Gastroesophageal sphincter (tissue), 4 donors: ENCODE results near the gene ADAMTS7. TPM values are rescaled to one million over a fixed set of nuclear protein-coding genes. Genes with fewer than 3 reads are reported as not detected.

Experiments used
- ATAC-seq: fragments of 150-250 bp; one replicate; pipeline ENCODE4 v1.9.1; 2016; ENCODE audit warnings: mild to moderate bottlenecking, moderate library complexity
- H3K27ac ChIP-seq, 4 donors: fragments of 200-600 bp; sonication (generic) in 3 of 4; 1 replicate in 3 of 4; 2 replicates in 1 of 4; pipeline ENCODE4 v1.5.1; 2016 to 2019
- H3K27me3 ChIP-seq: fragments of 200-600 bp; sonication (generic); one replicate; pipeline ENCODE4 v1.5.1; 2019
- H3K36me3 ChIP-seq, 2 donors: fragments of 200-600 bp; sonication (generic); one replicate each; pipeline ENCODE4 v1.5.1; 2019; ENCODE audit warnings: control low read depth in 1 of 2
- H3K4me1 ChIP-seq, 3 donors: fragments of 200-600 bp; sonication (generic); 1 replicate in 2 of 3; 2 replicates in 1 of 3; pipeline ENCODE4 v1.5.1; 2016 to 2019; ENCODE audit warnings: control low read depth in 2 of 3
- H3K4me3 ChIP-seq, 2 donors: fragments of 200-600 bp; sonication (generic); one replicate each; pipeline ENCODE4 v1.5.1; 2019; ENCODE audit warnings: mild to moderate bottlenecking in 1 of 2, moderate library complexity in 1 of 2
- H3K9me3 ChIP-seq, 3 donors: fragments of 200-600 bp; sonication (generic); one replicate each; pipeline ENCODE4 v1.5.1; 2017 to 2019; ENCODE audit warnings: control low read depth in 2 of 3
- CTCF ChIP-seq, 4 experiments: fragments of 200-600 bp in 2 of 4; fragments of 450-650 bp in 2 of 4; sonication (generic) in 1 of 4; IDR thresholded peaks; one replicate each; pipeline ENCODE4 v1.5.1; 2017 to 2019; ENCODE audit warnings: antibody characterized with exemption in 4 of 4, mild to moderate bottlenecking in 2 of 4, moderate library complexity in 2 of 4
- EP300 ChIP-seq: sonication (generic); formaldehyde crosslinking; IDR thresholded peaks from one replicate; pipeline ENCODE4 v1.6.1; 2017; ENCODE audit warnings: antibody characterized with exemption, mild to moderate bottlenecking
- POLR2A ChIP-seq, 2 donors: fragments of 450-650 bp; IDR thresholded peaks; one replicate each; pipeline ENCODE4 v1.6.1; 2017; ENCODE audit warnings: antibody characterized with exemption in 2 of 2, mild to moderate bottlenecking in 2 of 2, moderate library complexity in 1 of 2
- POLR2AphosphoS5 ChIP-seq: sonication (generic); formaldehyde crosslinking; IDR thresholded peaks from one replicate; pipeline ENCODE4 v1.6.1; 2017; ENCODE audit warnings: antibody characterized with exemption
- WGBS, 2 donors: methylation state at CpG; one replicate each; pipeline ENCODE4 v1.1.5; 2018; ENCODE audit warnings: low coverage in 1 of 2; 5-methylcytosine and 5-hydroxymethylcytosine counted together
- total RNA-seq, 4 donors: library from RNA; depleted of rRNA; stranded (reverse); fragments of >200 nt; gene quantifications; one replicate each; pipeline ENCODE4 v1.1.0, GENCODE V29; 2016

Gene ADAMTS7
- total RNA-seq, 4 donors from 2014 or later: 2.6 to 9.7 (median 4.4) TPM

- no peak for ATAC-seq
- H3K36me3 ChIP-seq: no peaks in the 10 kb centered on the region
- H3K4me1 ChIP-seq: peaks cover 0 to 21% (median 0%) of the 10 kb centered on the region in 3 donors
- TF ChIP-seq CTCF (IDR thresholded peaks at IDR 0.05): no peak
- no peak for TF ChIP-seq EP300
- no peak for TF ChIP-seq POLR2AphosphoS5
- TF ChIP-seq POLR2A (IDR thresholded peaks at IDR 0.05): no peak
- H3K4me3 ChIP-seq: no peak overlapping the region
- H3K9me3 ChIP-seq: no peaks in the 10 kb centered on the region
- H3K27me3 ChIP-seq: no peaks in the 10 kb centered on the region
- WGBS, 2 donors: 64 to 80% methylated on average over 2 of the region's 2 CpGs
- no peak overlapping the region for H3K27ac ChIP-seq
Observed at GRCh38 chr15:78837131-78837530, 25.9 kb upstream of the ADAMTS7 start.

GRCh38 chr15:78836333-78836732, 25.1 kb upstream of the ADAMTS7 start:
- no peaks in the 10 kb centered on the region for H3K9me3 ChIP-seq
- 86 to 100% methylated on average over 1 of the region's 1 CpG for WGBS, 2 donors
- peaks cover 5% of the 10 kb centered on the region for H3K27me3 ChIP-seq
- no peak for ATAC-seq
- TF ChIP-seq CTCF (IDR thresholded peaks at IDR 0.05) (no peak), EP300 (no peak), POLR2A (IDR thresholded peaks at IDR 0.05) (no peak), POLR2AphosphoS5 (no peak)
- H3K4me3 ChIP-seq: no peak overlapping the region
- no peaks in the 10 kb centered on the region for H3K36me3 ChIP-seq
- no peak overlapping the region for H3K27ac ChIP-seq
- H3K4me1 ChIP-seq: peaks cover 0 to 19% (median 0%) of the 10 kb centered on the region in 3 donors

- Histone ChIP-seq H3K4me1 (no peaks in the 10 kb centered on the region), H3K27ac (no peak overlapping the region), H3K36me3 (no peaks in the 10 kb centered on the region), H3K27me3 (peaks cover 16% of the 10 kb centered on the region), H3K9me3 (no peaks in the 10 kb centered on the region), H3K4me3 (peak overlapping the region in 1 of 2 donors; percentile 16)
- TF ChIP-seq EP300: no peak
- no peak for TF ChIP-seq POLR2A (IDR thresholded peaks at IDR 0.05)
- no peak for TF ChIP-seq POLR2AphosphoS5
- TF ChIP-seq CTCF (IDR thresholded peaks at IDR 0.05): no peak
- no peak for ATAC-seq
- 61 to 96% methylated on average over 2 to 14 of the region's 73 CpGs for WGBS, 2 donors
Observed at GRCh38 chr15:78831229-78832207, 20.3 kb upstream of the ADAMTS7 start.

- no peak for ATAC-seq
- Histone ChIP-seq H3K9me3 (no peaks in the 10 kb centered on the region), H3K4me1 (peaks cover 0 to 3% (median 0%) of the 10 kb centered on the region in 3 donors), H3K4me3 (peak overlapping the region in 1 of 2 donors; percentile 16), H3K36me3 (no peaks in the 10 kb centered on the region), H3K27ac (no peak overlapping the region), H3K27me3 (peaks cover 16% of the 10 kb centered on the region)
- TF ChIP-seq POLR2A (IDR thresholded peaks at IDR 0.05): no peak
- no peak for TF ChIP-seq POLR2AphosphoS5
- TF ChIP-seq CTCF (IDR thresholded peaks at IDR 0.05): no peak
- TF ChIP-seq EP300: no peak
- 80% methylated on average over 10 of the region's 52 CpGs; no CpG with 5 or more reads in 1 of the 2 donors for WGBS, 2 donors
Observed at GRCh38 chr15:78830514-78831228, 19.4 kb upstream of the ADAMTS7 start.
